Testis (tissue), 2 donors: ENCODE data around the gene CELF6.

Experiments
- CTCF ChIP-seq, 3 experiments: fragments of 450-650 bp in 2 of 3; fragments of 200-600 bp in 1 of 3; sonication (generic) in 1 of 3; IDR thresholded peaks; one replicate each; pipeline ENCODE4 v1.5.1; 2016 to 2019; ENCODE audit warnings: antibody characterized with exemption in 3 of 3, mild to moderate bottlenecking in 2 of 3, moderate library complexity in 1 of 3
- POLR2A ChIP-seq: fragments of 450-650 bp; IDR thresholded peaks from one replicate; pipeline ENCODE4 v1.6.1; 2017; ENCODE audit warnings: antibody characterized with exemption, mild to moderate bottlenecking, moderate library complexity

DNA sequence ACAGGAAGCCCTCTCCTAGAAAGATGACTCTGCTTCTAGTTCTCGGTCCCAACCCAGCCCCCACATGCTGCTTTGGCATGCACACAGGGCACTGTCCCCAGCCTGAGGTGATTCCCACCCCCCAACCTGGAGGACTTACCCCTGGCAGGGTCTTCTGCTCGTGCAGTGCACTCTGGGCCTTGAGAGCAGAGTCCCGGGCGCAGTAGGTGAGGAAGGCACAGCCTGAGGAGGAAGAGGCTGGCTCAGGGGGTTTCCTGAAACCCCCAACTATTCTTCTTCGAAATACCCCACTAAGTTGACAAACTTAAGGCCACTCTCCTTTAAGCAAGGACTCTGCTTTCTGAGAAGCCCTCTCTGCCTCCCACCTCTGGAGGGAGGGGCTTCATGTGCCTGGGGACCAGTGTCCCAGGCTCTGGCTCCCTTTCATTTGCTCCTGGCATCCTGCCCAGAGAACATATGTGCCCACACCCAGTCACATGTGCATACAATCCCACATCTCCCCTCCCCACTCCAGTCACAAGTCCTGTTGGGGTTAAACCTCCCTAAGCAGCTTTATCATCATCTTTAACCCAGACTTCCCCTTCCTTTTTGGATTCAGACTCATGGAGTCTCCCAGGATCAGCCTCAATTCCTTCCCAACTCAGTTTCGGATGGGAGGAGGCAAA lies 4.1 kb downstream of the CELF6 start:
- no peak for TF ChIP-seq POLR2A
- TF ChIP-seq CTCF (IDR thresholded peaks at IDR 0.05) = no peak
